ENCODE results near the gene OR52B2.

OR52B2 gene

GRCh38 chr11:6132431-6132830 is 37.7 kb downstream of the OR52B2 start:
- Histone ChIP-seq H3K9me3 (ENCODE audit: low read depth, low read length) (no peaks in the 10 kb centered on the region), H3K27ac (no peak overlapping the region), H3K9ac (ENCODE audit: insufficient read length) (no peak overlapping the region), H3K36me3 (ENCODE audit: insufficient read depth, low read length) (no peaks in the 10 kb centered on the region), H3K4me3 (no peak overlapping the region)
- TF ChIP-seq EZH2 (IDR thresholded peaks at IDR 0.05) (no peak), FOXP2 (optimal IDR thresholded peaks at IDR 0.05; ENCODE audit: control extremely low read depth, extremely low read length, insufficient read depth) (no peak), POLR2AphosphoS5 (IDR thresholded peaks at IDR 0.05; ENCODE audit: borderline replicate concordance, low read depth, low read length) (no peak)
- DNase-seq (ENCODE audit: low read depth, low spot score): no peak

GRCh38 chr11:6129635-6130034 is 40.5 kb downstream of the OR52B2 start:
- Histone ChIP-seq H3K4me3 (no peak overlapping the region), H3K36me3 (ENCODE audit: insufficient read depth, low read length) (no peaks in the 10 kb centered on the region), H3K9ac (ENCODE audit: insufficient read length) (no peak overlapping the region), H3K27ac (no peak overlapping the region), H3K9me3 (ENCODE audit: low read depth, low read length) (no peaks in the 10 kb centered on the region)
- TF ChIP-seq EZH2 (IDR thresholded peaks at IDR 0.05) (no peak), POLR2AphosphoS5 (IDR thresholded peaks at IDR 0.05; ENCODE audit: borderline replicate concordance, low read depth, low read length) (no peak)
- DNase-seq (ENCODE audit: low read depth, low spot score): no peak

GRCh38 chr11:6129011-6129410 is 41.1 kb downstream of the OR52B2 start:
- Histone ChIP-seq H3K4me3 (no peak overlapping the region), H3K9ac (ENCODE audit: insufficient read length) (no peak overlapping the region), H3K27ac (no peak overlapping the region), H3K9me3 (ENCODE audit: low read depth, low read length) (no peaks in the 10 kb centered on the region), H3K36me3 (ENCODE audit: insufficient read depth, low read length) (no peaks in the 10 kb centered on the region)
- no peak for DNase-seq (ENCODE audit: low read depth, low spot score)
- TF ChIP-seq EZH2 (IDR thresholded peaks at IDR 0.05) (no peak), FOXP2 (optimal IDR thresholded peaks at IDR 0.05; ENCODE audit: control extremely low read depth, extremely low read length, insufficient read depth) (no peak), POLR2AphosphoS5 (IDR thresholded peaks at IDR 0.05; ENCODE audit: borderline replicate concordance, low read depth, low read length) (no peak)

GRCh38 chr11:6127881-6128280 is 42.2 kb downstream of the OR52B2 start:
- TF ChIP-seq FOXP2 (optimal IDR thresholded peaks at IDR 0.05; ENCODE audit: control extremely low read depth, extremely low read length, insufficient read depth) (no peak), POLR2AphosphoS5 (IDR thresholded peaks at IDR 0.05; ENCODE audit: borderline replicate concordance, low read depth, low read length) (no peak), EZH2 (IDR thresholded peaks at IDR 0.05) (no peak)
- Histone ChIP-seq H3K27ac (no peak overlapping the region), H3K9ac (ENCODE audit: insufficient read length) (no peak overlapping the region), H3K4me3 (no peak overlapping the region), H3K36me3 (ENCODE audit: insufficient read depth, low read length) (no peaks in the 10 kb centered on the region), H3K9me3 (ENCODE audit: low read depth, low read length) (no peaks in the 10 kb centered on the region)
- DNase-seq (ENCODE audit: low read depth, low spot score): no peak

- TF ChIP-seq EZH2 (IDR thresholded peaks at IDR 0.05): no peak
- no peak for TF ChIP-seq POLR2AphosphoS5 (IDR thresholded peaks at IDR 0.05; ENCODE audit: borderline replicate concordance, low read depth, low read length)
- no peak for TF ChIP-seq FOXP2 (optimal IDR thresholded peaks at IDR 0.05; ENCODE audit: control extremely low read depth, extremely low read length, insufficient read depth)
- Histone ChIP-seq H3K36me3 (ENCODE audit: insufficient read depth, low read length) (no peaks in the 10 kb centered on the region), H3K9me3 (ENCODE audit: low read depth, low read length) (no peaks in the 10 kb centered on the region), H3K27ac (no peak overlapping the region), H3K4me3 (no peak overlapping the region), H3K9ac (ENCODE audit: insufficient read length) (no peak overlapping the region)
- no peak for DNase-seq (ENCODE audit: low read depth, low spot score)
Observed at GRCh38 chr11:6124245-6124644, 45.9 kb downstream of the OR52B2 start.
